DMS53 treated with DMSO at 0.1 percent for 48 hours (cell line): ENCODE measurements around the gene HERPUD2.
A peak's percentile ranks its signal among the peaks of the same experiment; 100 is the strongest.
"Not testable (repeated sequence)": the region's sequence is repeated elsewhere in the genome, so short reads cannot be mapped to it uniquely, and the experiment has no call there.

Experiments
- DNase-seq: peaks from one replicate; lab custom pipeline; 2025; ENCODE audit not compliant: unreplicated experiment; lab: John Stamatoyannopoulos, UW

HERPUD2 gene

GRCh38 chr7:35617041-35617440 lies 77.9 kb downstream of the HERPUD2 start:
- no peak for DNase-seq

- DNase-seq = peak; percentile 15
Measured at GRCh38 chr7:35613150-35613549, 81.8 kb downstream of the HERPUD2 start.

GRCh38 chr7:35605760-35606159 lies 89.2 kb downstream of the HERPUD2 start:
- peak; percentile 56 for DNase-seq

GRCh38 chr7:35604595-35604994 lies 90.3 kb downstream of the HERPUD2 start:
- DNase-seq = no peak

GRCh38 chr7:35599645-35600044 lies 95.3 kb downstream of the HERPUD2 start:
- DNase-seq = no peak

GRCh38 chr7:35599061-35599460 lies 95.9 kb downstream of the HERPUD2 start:
- DNase-seq = no peak

GRCh38 chr7:35596061-35596460 lies 98.9 kb downstream of the HERPUD2 start:
- peak; percentile 15 for DNase-seq

- no peak for DNase-seq
Measured at GRCh38 chr7:35593899-35594298, 101.0 kb downstream of the HERPUD2 start.

- no peak for DNase-seq
Measured at GRCh38 chr7:35588647-35589046, 106.3 kb downstream of the HERPUD2 start.

- no peak for DNase-seq
Measured at GRCh38 chr7:35584990-35585389, 109.9 kb downstream of the HERPUD2 start.

GRCh38 chr7:35584533-35584932 lies 110.4 kb downstream of the HERPUD2 start:
- DNase-seq = not testable (repeated sequence)
